ENCODE results near the gene LIPN.

The LIPN gene

DNA sequence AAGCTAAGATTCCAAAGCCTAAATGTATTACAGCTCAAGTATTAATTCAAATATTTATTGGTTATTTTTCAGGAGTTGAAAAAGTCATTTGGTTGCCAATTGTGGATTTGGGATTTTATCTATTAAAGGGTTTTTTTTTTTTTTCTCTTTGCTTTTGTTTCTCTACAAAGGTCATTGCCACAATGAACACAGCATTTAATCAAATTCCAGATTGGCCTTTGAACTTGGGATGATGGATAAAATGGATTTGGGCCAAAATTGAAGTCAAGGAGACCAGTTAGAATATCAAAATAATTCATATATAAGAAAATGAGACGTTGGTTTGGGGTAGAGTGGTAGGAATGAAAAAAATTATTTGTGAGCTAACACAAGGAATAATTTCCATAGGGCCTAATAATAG, 9.6 kb downstream of the LIPN start:
- no peak overlapping the region for H3K4me3 ChIP-seq (ENCODE audit: control insufficient read depth, low read depth, low read length)
- DNase-seq (ENCODE audit: low read depth) = no peak
- TF ChIP-seq, protein P1, sequence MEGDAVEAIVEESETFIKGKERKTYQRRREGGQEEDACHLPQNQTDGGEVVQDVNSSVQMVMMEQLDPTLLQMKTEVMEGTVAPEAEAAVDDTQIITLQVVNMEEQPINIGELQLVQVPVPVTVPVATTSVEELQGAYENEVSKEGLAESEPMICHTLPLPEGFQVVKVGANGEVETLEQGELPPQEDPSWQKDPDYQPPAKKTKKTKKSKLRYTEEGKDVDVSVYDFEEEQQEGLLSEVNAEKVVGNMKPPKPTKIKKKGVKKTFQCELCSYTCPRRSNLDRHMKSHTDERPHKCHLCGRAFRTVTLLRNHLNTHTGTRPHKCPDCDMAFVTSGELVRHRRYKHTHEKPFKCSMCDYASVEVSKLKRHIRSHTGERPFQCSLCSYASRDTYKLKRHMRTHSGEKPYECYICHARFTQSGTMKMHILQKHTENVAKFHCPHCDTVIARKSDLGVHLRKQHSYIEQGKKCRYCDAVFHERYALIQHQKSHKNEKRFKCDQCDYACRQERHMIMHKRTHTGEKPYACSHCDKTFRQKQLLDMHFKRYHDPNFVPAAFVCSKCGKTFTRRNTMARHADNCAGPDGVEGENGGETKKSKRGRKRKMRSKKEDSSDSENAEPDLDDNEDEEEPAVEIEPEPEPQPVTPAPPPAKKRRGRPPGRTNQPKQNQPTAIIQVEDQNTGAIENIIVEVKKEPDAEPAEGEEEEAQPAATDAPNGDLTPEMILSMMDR (IDR thresholded peaks at IDR 0.05; ENCODE audit: control insufficient read depth, insufficient read depth, low read depth, low read length, missing control alignments) = no peak

DNA sequence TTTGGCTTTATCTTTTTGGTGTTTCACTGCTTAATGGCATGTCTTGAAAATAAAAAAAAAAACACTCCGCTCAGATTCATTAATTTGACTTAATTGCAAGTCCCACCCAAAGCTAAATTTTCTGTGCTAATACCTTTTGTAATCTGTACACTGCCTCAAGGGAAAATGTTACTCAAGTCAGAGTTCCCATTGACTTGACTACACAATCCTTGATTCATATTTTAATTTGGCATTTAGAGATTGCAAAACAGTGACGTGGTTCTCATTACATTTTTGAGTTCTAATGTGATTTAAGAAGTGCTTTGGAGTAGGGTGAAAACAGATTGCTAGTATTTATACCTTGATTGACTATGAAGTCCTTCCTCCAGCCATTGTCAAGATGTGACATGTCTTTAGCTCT, 21.4 kb downstream of the LIPN start:
- DNase-seq (ENCODE audit: low read depth) = no peak
- TF ChIP-seq, protein P1 (IDR thresholded peaks at IDR 0.05; ENCODE audit: control insufficient read depth, insufficient read depth, low read depth, low read length, missing control alignments) = no peak
- no peak overlapping the region for H3K4me3 ChIP-seq (ENCODE audit: control insufficient read depth, low read depth, low read length)

DNA sequence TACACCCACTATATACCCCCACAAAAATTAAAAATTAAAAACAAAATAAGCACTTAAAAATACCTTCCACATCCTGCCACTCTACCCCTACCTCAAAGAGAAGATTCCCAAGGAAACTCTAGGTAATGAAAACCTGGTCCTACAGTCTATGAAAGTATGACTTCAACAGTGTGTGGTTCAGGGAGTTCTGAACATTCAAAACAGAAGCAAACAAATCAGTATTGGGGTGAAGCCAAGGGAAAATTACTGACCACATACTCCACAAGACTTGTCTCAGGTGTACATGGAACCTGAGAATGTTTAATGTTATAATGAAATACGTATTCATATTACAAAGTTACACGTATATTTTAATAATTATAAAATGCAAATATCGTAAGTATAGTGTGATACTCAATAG, 22.4 kb downstream of the LIPN start:
- TF ChIP-seq, protein P1 (IDR thresholded peaks at IDR 0.05; ENCODE audit: control insufficient read depth, insufficient read depth, low read depth, low read length, missing control alignments) = no peak
- no peak overlapping the region for H3K4me3 ChIP-seq (ENCODE audit: control insufficient read depth, low read depth, low read length)
- DNase-seq (ENCODE audit: low read depth) = no peak

DNA sequence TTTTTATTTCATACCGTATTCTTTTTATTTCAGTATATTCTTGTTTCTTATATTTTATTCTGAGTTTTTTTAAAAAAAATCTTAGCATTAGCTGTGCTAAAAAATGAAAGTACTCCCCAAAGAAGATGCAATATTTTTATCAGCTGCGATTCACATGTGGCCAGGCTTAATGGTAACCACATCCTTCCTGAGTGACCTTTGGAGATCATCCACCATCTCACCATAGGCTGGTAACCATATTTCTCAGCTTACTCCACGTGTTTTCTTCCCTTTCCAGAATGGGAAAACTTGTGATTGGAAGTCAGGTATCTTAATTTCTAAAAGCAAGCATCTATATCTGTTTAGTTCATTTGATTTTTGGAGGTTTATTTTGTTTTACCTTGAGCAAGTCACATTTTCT, 23.9 kb downstream of the LIPN start:
- TF ChIP-seq, protein P1 (IDR thresholded peaks at IDR 0.05; ENCODE audit: control insufficient read depth, insufficient read depth, low read depth, low read length, missing control alignments) = no peak
- H3K4me3 ChIP-seq (ENCODE audit: control insufficient read depth, low read depth, low read length) = no peak overlapping the region

DNA sequence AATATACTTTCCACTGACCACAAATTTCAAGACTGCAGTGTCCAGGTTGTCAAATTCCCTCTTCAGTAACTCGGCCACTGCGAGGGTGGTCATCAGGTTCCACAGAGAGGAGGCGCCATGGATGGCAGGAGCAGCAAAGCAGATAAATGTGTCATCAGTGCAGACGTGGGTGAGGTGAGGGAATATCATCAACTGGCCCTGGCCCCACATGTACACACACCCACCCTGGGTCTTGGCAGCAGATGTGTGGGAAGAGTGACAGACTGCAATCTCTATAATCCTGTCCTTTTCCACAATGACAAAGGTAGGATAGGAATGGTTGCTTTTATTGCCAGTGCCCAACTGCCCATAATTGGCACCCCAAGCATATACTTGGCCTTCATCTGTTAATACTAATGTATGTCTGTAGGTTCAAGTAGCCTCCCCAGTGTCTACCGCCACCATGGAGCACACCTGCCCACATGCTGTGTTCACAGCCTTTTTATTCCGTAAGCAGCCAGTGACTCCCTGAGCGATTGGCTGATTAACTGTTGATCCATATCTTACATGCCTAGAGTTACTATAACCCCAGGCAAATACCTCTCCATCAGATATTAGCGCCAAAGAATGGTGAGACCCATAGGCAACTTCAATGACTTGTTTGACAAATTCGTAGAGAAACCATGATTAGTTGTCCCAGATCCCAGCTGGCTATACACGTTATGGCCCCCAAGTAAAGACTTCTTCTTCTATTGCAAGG, 26.4 kb downstream of the LIPN start:
- H3K4me3 ChIP-seq (ENCODE audit: control insufficient read depth, low read depth, low read length) = no peak overlapping the region
- TF ChIP-seq, protein P1 (IDR thresholded peaks at IDR 0.05; ENCODE audit: control insufficient read depth, insufficient read depth, low read depth, low read length, missing control alignments) = no peak
- no peak for DNase-seq (ENCODE audit: low read depth)

More for the DNA sequence above, 23.9 kb downstream of the LIPN start:
- no peak for DNase-seq (ENCODE audit: low read depth)

DNA sequence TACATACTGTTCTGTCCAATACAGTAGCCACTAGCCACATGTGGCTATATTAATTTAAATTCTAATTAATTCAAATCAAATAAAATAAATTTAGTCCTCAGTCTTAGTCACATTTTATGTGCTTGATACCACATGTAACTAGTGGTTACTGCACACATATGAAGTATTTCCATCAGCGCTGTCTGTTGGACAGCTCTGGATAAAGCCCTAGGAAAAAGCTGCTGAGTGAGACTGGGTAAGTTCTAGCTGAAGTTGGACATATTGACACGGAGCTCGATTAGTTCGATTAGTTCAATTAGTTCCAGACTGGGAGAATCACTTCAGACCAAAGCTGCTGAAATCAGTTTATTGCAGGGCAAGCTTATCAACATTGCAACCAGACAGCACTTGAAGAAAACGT, 27.6 kb downstream of the LIPN start:
- H3K4me3 ChIP-seq (ENCODE audit: control insufficient read depth, low read depth, low read length) = no peak overlapping the region
- TF ChIP-seq, protein P1 (IDR thresholded peaks at IDR 0.05; ENCODE audit: control insufficient read depth, insufficient read depth, low read depth, low read length, missing control alignments) = no peak
- DNase-seq (ENCODE audit: low read depth) = no peak

Data from AG09309 (cell line).